Psoas muscle (tissue), 8 donors: ENCODE data around the gene CASK. TPM values are rescaled to one million over a fixed set of nuclear protein-coding genes. Genes with fewer than 3 reads are reported as not detected.

Experiments used
- ATAC-seq, 4 donors: fragments of 200-7000 bp; cut with Tn5 transposase; one replicate each; pipeline ENCODE4 v1.9.1; 2020; ENCODE audit warnings: moderate library complexity in 3 of 4, mild to moderate bottlenecking in 2 of 4
- DNase-seq, 2 donors: peaks; one replicate each; pipeline ENCODE4 v3.0.0-alpha.2; 2020
- H3K27ac ChIP-seq: fragments of 200-600 bp; one replicate; pipeline ENCODE4 v1.8.0; 2022
- H3K27me3 ChIP-seq, 3 donors: fragments of 200-600 bp in 1 of 3; one replicate each; pipeline versions ENCODE4 v1.6.1 to v1.8.0; 2013 to 2022; ENCODE audit warnings: low read length in 2 of 3, mild to moderate bottlenecking in 2 of 3, moderate library complexity in 1 of 3; ENCODE audit not compliant: insufficient read depth in 3 of 3
- H3K36me3 ChIP-seq, 2 donors: fragments of 200-600 bp in 1 of 2; one replicate each; pipeline versions ENCODE4 v1.6.1 to v1.8.0; 2013 to 2022; ENCODE audit warnings: low read depth in 1 of 2, mild to moderate bottlenecking in 1 of 2, moderate library complexity in 1 of 2; ENCODE audit not compliant: insufficient read depth in 1 of 2
- H3K4me1 ChIP-seq: fragments of 200-600 bp; one replicate; pipeline ENCODE4 v1.8.0; 2022
- H3K4me3 ChIP-seq: fragments of 200-600 bp; one replicate; pipeline ENCODE4 v1.8.0; 2022; ENCODE audit warnings: mild to moderate bottlenecking
- H3K9me3 ChIP-seq: fragments of 200-600 bp; one replicate; pipeline ENCODE4 v1.8.0; 2022
- WGBS, 3 donors: extraction: QIAGEN DNeasy Blood & Tissue Kit; methylation state at CpG; one replicate each; pipeline versions ENCODE4 v1.1.6 to v1.1.7; 2013; 5-methylcytosine and 5-hydroxymethylcytosine counted together
- intact Hi-C, 2 donors: fragments of 100-400 bp; cut with DNase I; formaldehyde crosslinking; loops; one replicate each; pipeline versions ENCODE4 v1.11.0 to v1.14.2; 2022
- polyA plus RNA-seq, 3 donors: library from polyadenylated mRNA; stranded (reverse); fragments of 200-250 nt; gene quantifications; one replicate each; pipeline ENCODE4 v1.2.3, GENCODE V29; 2013
- total RNA-seq, 4 donors: library from RNA; stranded (reverse); fragmentation: NEBNext Ultra II Directional in 2 of 4; extraction: Animal tissue kit (Norgen Biotek cat#: 25700) in 2 of 4; gene quantifications; one replicate each; pipeline versions ENCODE4 v1.2.1 to v1.2.4, GENCODE V29; 2021 to 2023
- TF ChIP-seq, protein P1 (sequence below): fragments of 200-600 bp; IDR thresholded peaks from one replicate; pipeline ENCODE4 v1.8.0; 2022; ENCODE audit warnings: antibody characterized with exemption
- donor health status: healthy with polysubstance abuse.
- donor health status: DM: no; HTN: no; CAD: no; lungs with moderate emphysema.
- donor health status: Bipolar disorder and iron deficiency.
- donor health status: healthy.
- donor health status: DM: yes; HTN: yes; CAD: no.
- donor health status: DM: no; HTN: no; CAD: no.
- donor health status: DM: no; HTN: no; CAD: no.
- donor health status: DM: yes; HTN: yes; CAD: no.

Gene CASK
- total and polyA plus RNA-seq, 7 donors = 2.8 to 19.4 (median 9.7) TPM

DNA sequence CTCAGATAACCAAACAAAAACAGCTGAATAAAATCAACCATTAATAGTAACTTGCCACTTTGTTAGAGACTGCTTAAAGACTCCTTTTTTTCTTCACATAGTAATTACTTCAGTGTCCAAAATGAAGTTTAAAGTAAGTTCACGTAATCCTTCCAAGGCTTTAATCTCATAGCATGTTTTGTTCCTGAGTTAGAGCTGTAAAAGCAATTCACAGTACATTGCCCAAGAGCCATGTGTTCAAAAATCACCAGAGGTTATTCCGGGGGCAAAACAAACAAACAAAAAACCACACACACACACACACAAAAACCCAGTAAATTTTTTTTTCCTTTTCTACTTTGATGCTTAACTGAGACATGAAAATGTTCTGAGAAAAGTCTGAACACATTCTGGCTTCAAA is 193.3 kb downstream of the CASK start:
- H3K36me3 ChIP-seq = no peaks in the 10 kb centered on the region
- no peak for ATAC-seq
- H3K4me3 ChIP-seq = no peak overlapping the region
- H3K9me3 ChIP-seq = no peaks in the 10 kb centered on the region
- H3K4me1 ChIP-seq = no peaks in the 10 kb centered on the region
- TF ChIP-seq, protein P1, sequence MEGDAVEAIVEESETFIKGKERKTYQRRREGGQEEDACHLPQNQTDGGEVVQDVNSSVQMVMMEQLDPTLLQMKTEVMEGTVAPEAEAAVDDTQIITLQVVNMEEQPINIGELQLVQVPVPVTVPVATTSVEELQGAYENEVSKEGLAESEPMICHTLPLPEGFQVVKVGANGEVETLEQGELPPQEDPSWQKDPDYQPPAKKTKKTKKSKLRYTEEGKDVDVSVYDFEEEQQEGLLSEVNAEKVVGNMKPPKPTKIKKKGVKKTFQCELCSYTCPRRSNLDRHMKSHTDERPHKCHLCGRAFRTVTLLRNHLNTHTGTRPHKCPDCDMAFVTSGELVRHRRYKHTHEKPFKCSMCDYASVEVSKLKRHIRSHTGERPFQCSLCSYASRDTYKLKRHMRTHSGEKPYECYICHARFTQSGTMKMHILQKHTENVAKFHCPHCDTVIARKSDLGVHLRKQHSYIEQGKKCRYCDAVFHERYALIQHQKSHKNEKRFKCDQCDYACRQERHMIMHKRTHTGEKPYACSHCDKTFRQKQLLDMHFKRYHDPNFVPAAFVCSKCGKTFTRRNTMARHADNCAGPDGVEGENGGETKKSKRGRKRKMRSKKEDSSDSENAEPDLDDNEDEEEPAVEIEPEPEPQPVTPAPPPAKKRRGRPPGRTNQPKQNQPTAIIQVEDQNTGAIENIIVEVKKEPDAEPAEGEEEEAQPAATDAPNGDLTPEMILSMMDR = no peak
- no peaks in the 10 kb centered on the region for H3K27me3 ChIP-seq
- WGBS, 3 donors = 51 to 68% (median 55%) methylated on average over 2 of the region's 2 CpGs
- intact Hi-C loops = no loop called here
- DNase-seq = no peak
- no peak overlapping the region for H3K27ac ChIP-seq

DNA sequence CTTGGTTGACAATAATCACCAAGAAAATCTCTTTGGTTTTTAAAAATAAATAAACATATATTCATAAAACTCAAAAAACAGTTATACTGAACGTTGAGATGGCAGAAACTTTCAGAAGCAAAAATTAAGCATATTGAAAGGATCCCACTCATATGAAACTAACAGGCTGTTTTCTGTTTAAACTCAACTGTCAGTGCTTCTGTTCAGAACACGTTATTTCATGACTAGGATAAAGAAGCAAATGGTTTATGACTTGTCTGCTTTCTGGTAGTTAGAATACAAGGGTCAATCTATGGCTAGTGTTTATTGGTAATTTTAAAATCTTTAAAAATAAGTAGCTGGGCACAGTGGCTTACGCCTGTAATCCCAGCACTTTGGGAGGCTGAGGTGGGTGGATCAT is 195.2 kb downstream of the CASK start:
- no peak overlapping the region for H3K4me3 ChIP-seq
- intact Hi-C loops = no loop called here
- DNase-seq (no peak), ATAC-seq (no peak)
- no peaks in the 10 kb centered on the region for H3K36me3 ChIP-seq
- H3K27ac ChIP-seq = no peak overlapping the region
- 70 to 99% (median 98%) methylated on average over 3 of the region's 3 CpGs for WGBS, 3 donors
- TF ChIP-seq, protein P1 = no peak
- no peaks in the 10 kb centered on the region for H3K4me1 ChIP-seq
- no peaks in the 10 kb centered on the region for H3K27me3 ChIP-seq
- H3K9me3 ChIP-seq = no peaks in the 10 kb centered on the region

DNA sequence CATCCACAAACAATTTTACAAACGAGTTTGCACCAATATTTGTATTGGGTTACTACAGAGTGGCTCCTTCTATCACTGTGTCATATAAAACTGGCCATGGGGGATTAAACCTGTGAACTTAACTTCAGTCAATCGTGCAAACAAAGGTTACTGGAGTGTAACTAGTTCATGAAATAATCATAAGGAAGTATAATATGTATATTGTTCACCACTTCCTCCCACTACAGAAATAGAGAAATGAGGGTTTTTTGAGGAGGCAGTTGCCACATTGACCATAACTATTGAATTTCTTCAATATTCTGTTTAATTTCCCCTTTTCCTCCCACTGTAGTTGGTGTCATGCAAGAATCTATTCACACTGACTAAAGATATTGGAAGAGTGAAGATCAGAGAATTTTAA is 199.5 kb downstream of the CASK start, which contains the start of gene GPR82:
GPR82 (plus strand) TSS at position 356 of the 400 bp plus-strand sequence. CDS start 2,846 bp downstream, outside the sequence.
- intact Hi-C loops = no loop called here
- no peak within 1 kb of the TSS for H3K4me3 ChIP-seq
- H3K36me3 ChIP-seq = no peaks in the 10 kb centered on the region
- WGBS, 3 donors = 43 to 64% (median 61%) methylated on average over 2 of the region's 2 CpGs
- TF ChIP-seq, protein P1 = no peak
- no peak for ATAC-seq
- H3K4me1 ChIP-seq = no peaks in the 10 kb centered on the region
- H3K27me3 ChIP-seq = no peaks in the 10 kb centered on the region
- no peak for DNase-seq
- H3K27ac ChIP-seq = no peak within 1 kb of the TSS
- no peaks in the 10 kb centered on the region for H3K9me3 ChIP-seq

DNA sequence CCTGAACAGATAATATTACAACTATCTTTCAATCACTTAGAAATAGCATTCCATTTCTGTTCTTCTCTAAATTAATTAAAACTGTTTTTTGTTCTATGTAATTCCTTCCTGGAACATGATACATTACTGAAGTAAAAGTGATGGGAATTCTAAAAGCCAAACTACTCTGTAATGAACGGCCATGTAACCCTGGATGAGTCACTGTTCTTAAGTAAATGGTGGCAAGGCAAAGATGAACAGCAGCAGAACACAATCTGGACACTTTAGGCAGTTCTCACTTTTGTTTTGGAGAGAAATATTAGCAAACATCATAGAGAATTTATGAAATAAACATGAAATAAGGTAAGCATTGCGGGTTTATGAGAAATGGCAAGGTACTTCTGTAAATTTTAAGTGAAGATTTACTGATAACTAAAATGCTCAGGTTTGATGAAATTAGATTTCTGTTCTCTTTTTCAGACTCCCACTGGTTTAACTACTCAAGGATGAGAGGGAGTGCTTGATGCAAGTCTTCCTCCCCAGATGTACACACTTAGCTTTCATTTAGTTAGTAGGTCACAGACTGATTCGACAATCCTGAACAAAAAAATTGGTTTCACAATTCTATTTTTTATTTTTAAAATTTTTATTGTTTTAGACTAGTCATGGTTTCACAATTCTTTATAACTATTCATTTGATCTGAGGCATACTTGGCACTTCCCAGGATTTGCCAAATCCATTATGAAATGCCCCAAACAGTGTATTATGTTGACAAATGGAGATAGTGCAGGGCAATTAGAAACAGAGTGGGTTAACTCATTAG is 200.3 kb downstream of the CASK start:
- H3K4me1 ChIP-seq = no peaks in the 10 kb centered on the region
- ATAC-seq = no peak
- no peak for DNase-seq
- intact Hi-C loops = no loop called here
- H3K4me3 ChIP-seq = no peak overlapping the region
- TF ChIP-seq, protein P1 = no peak
- no peaks in the 10 kb centered on the region for H3K9me3 ChIP-seq
- WGBS, 3 donors = 64 to 71% (median 67%) methylated on average over 3 of the region's 3 CpGs
- H3K36me3 ChIP-seq = no peaks in the 10 kb centered on the region
- no peak overlapping the region for H3K27ac ChIP-seq
- H3K27me3 ChIP-seq = no peaks in the 10 kb centered on the region
